Frontal cortex (tissue), 4 donors: ENCODE measurements around the gene IMMP2L. TPM values are rescaled to one million over a fixed set of nuclear protein-coding genes. Genes with fewer than 3 reads are reported as not detected.

ENCODE experiments used
- DNase-seq, 2 donors: peaks; one replicate each; pipeline ENCODE4 v3.0.0; 2012; ENCODE audit warnings: low spot score in 2 of 2
- FAIRE-seq: peaks from 2 replicates; lab custom pipeline; 2012; peaks lifted over from hg19 to GRCh38; lab: Jason Lieb, UNC
- total RNA-seq: library from RNA; depleted of rRNA; stranded (reverse); fragments of >200 nt; gene quantifications from one replicate; pipeline ENCODE4 v1.2.3, GENCODE V29; 2014
- donor health status: control.
- donor health status: control.
- donor health status: control.

The IMMP2L gene
- total RNA-seq, 1 donor from 2014 or later = 9.8 TPM

- no peak for FAIRE-seq
- no peak for DNase-seq
Measured at GRCh38 chr7:110831419-110831818, 730.9 kb downstream of the IMMP2L start.

DNA sequence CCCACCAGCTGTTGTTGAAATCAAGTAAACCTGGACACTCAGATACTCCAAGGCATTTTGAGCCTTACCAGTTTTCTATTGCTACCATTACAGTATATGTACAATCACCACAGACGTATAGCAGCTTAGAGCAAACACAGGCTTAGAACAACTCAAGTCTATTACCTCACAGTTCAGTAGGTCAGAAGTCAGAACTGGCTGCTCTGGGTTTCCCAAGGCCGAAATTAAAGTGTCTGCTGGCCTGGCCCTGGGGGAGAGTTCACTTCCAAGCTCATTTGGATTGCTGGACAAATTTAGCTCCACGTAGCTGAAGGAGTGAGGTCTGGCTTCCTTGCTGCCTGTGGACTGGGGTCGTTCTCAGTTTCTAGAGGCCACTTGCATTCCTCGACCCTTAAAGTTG, 731.5 kb downstream of the IMMP2L start:
- no peak for FAIRE-seq
- DNase-seq = no peak

- DNase-seq = no peak
Measured at GRCh38 chr7:110827936-110828335, 734.4 kb downstream of the IMMP2L start.

DNA sequence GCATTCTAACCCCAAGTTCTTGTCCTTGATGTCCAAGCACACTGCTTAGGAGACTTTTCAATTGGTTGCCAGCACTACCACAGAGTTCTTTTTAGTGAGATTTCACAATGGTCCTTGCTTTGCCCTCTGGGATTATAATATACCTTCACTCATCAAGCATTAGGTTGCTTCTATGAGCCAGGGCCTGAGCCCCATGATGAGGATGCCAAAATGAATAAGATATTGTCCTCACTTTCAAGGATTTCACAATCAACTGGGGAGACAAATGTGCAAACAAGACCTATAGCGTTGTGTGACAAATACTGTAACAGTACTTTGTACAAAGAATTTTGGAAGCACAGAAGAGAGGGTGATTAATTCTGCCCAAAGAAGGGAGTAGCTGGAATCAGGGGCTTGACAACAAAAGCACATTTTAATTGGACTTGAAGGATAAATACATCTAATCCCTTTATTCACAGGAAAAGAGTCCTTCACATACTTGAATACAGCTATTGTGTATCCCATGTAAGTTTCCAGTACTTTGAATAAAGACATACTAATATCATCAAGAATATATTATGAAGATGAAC, 734.9 kb downstream of the IMMP2L start:
- DNase-seq (no peak), FAIRE-seq (no peak)

More at GRCh38 chr7:110827936-110828335, 734.4 kb downstream of the IMMP2L start:
- FAIRE-seq = no peak

DNA sequence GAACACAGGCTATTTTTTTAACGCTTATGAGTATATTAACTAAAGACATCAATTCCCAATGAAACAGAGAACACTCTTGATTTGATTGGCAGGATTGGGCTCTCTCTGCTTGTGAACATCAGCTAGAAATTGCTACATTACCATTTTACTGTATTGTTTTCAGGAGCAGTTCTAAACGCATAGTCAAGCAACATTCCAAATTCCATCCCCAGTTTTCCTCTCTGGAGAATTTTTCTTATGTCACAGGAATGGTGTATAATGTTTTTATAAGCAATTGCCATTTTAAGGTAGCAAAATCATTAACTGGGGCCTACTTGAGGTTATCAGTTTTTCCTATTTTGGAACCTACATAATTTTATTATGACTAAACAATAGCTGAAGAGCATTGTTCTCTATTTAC, 748.3 kb downstream of the IMMP2L start:
- FAIRE-seq (no peak), DNase-seq (no peak)

DNA sequence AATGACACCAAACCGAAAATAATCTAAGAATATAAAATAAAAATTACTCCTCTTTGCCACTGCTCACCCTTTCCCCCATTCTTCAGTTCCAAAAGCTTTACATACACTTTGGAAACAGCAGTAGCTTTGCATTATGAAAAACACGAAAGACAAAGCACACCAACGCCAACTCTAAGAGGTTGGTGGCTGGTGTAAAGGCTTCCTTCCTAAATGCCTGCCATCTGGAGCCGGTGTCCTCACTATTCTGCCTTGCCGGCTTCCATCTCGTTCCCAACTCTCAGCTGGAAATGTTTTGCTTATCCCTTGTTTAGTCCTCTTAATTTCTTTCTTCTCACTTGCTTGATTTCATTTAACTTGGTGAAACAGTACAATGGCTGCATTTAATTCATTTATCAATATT, 752.5 kb downstream of the IMMP2L start:
- DNase-seq (no peak), FAIRE-seq (no peak)

DNA sequence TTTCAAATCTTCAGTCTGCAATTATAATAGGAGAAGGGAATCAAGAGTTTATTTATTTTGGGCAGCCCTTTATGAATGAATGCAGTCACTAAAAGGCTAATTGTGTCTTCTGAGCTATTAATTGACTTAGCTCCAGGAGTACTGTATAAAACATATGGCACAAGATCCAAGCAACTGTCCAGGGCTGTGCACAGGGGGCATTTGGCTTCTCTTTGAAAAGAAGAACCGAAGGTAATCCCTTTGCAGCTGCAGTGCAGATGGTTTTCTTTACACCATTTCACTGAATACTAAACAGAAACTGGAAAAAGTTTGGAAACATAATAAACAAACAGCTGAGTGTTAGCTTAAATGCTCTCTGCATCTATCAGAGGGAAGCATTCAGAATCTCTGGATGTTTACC, 753.9 kb downstream of the IMMP2L start:
- FAIRE-seq (no peak), DNase-seq (no peak)

GRCh38 chr7:110804501-110804900, 757.8 kb downstream of the IMMP2L start:
- DNase-seq (no peak), FAIRE-seq (no peak)

GRCh38 chr7:110803602-110804143, 758.6 kb downstream of the IMMP2L start:
- DNase-seq (no peak), FAIRE-seq (no peak)

GRCh38 chr7:110801502-110801901, 760.8 kb downstream of the IMMP2L start:
- FAIRE-seq = no peak
- DNase-seq = no peak

DNA sequence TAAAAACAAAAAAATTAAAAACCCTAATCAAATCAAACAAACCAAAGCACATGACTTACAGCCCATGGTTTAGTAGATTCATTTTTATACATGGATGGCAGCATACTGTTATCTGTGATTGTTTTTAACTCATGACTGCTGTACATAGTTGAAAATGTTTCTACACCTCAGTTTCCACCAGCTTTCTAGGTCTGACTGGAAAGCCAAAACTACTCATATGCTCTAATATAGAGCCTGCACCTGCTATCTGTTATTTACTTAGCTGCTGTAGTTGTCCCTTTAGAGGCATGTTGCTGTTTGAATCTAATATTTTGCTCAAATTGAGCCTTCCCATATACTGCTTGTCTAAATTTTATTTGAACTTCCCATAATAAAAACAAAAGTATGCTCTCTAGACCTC, 761.3 kb downstream of the IMMP2L start:
- FAIRE-seq = no peak
- DNase-seq = no peak

GRCh38 chr7:110797656-110798055, 764.6 kb downstream of the IMMP2L start:
- no peak for FAIRE-seq
- DNase-seq = no peak

DNA sequence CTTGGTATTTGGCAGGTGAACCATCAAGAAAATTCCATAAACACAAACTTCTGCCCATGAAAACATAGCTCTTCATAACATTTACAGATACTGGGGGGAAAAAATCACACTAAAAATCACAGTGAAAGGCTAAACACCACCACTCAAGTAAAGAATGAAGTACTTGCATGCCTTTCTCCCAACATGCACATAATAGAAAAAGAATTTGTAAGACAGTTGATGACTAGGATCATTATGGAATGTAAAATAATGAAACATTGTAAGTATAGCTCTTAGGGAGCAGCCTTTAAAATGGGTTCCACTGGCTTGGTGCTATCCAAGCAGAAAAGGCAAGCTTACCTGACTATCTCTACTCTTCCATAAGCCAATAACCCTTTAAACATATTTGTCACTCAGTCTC, 771.3 kb downstream of the IMMP2L start:
- DNase-seq = no peak

GRCh38 chr7:110786328-110786965, 775.8 kb downstream of the IMMP2L start:
- no peak for FAIRE-seq
- no peak for DNase-seq

More for the DNA sequence above, 771.3 kb downstream of the IMMP2L start:
- no peak for FAIRE-seq

DNA sequence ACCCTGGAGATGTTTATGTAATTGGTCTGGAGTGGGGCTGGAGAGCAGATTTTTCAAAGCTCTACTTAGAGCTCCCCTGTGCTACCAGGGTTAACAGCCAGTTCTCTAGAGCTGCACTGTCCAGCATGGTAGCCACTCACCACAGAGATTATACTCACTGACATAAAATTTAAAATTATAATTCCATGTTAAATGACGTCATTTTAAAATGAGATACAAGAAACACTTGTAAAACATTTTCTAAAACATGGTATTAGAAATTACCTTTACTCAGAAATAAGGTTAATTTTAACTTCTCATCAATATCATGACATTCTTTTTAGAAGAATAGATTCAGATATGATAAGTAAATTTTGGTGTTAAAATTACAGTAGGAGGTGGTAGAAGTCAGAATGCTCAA, 777.5 kb downstream of the IMMP2L start:
- FAIRE-seq = peak; percentile 58
- DNase-seq = no peak

DNA sequence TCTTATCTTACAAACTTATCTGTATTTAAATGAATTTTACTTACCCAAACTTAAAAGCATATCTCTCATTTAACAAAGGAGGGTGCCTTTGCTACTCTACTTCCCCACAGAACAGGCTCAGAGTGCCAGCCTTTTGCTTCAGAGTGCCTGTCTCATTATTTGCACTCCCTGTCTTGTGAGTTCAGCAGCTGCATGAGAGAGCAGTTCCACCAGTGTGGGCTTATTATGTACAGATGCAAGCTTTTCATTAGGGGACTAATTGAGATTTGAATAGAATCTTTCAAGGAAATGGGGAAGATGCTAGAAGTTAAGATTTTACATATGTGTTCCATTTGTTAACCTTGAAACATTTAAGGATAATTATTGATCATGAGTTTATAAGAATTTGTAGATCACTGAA, 781.6 kb downstream of the IMMP2L start:
- DNase-seq (no peak), FAIRE-seq (no peak)

DNA sequence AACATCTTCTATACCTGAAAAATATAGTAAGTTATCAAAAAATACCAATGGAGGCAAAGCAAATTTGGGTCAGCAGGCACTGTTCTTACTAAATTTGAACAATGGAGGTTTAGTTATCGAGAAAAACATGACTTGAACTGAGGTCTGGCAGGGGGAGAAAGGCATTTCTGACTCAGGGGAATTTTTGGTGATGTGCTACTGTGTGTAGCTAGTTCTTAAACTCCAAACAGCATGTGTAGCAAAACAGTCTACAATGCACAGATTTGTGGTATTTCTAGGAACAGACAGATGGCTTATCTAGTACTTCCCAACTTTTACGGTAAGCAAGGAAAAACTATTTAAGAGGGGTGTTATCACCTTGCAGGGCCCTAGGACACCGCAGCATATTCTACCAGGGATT, 783.0 kb downstream of the IMMP2L start:
- DNase-seq = no peak
- no peak for FAIRE-seq

- FAIRE-seq (no peak), DNase-seq (no peak)
Measured at GRCh38 chr7:110775046-110775445, 787.2 kb downstream of the IMMP2L start.

DNA sequence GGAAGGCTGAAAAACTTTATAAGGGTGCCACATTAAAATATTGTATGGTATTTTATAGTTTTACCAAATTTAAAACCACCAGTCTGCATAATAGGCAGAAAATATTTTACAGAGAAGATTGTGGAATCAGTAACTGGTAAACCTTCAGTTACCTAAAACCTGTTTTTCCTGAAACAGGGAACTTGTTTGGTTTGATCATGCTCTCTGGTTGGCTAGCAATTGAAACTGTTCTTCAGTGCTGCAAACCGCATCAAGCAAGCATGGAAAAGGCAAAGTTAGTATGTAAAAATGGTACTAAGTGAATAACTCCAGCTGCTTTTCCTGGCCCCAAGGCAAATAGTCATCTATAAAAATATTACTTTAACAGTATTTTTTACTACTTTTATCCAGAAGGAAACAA, 788.2 kb downstream of the IMMP2L start:
- no peak for DNase-seq
- FAIRE-seq = no peak

GRCh38 chr7:110772615-110773014, 789.7 kb downstream of the IMMP2L start:
- FAIRE-seq = no peak
- no peak for DNase-seq

DNA sequence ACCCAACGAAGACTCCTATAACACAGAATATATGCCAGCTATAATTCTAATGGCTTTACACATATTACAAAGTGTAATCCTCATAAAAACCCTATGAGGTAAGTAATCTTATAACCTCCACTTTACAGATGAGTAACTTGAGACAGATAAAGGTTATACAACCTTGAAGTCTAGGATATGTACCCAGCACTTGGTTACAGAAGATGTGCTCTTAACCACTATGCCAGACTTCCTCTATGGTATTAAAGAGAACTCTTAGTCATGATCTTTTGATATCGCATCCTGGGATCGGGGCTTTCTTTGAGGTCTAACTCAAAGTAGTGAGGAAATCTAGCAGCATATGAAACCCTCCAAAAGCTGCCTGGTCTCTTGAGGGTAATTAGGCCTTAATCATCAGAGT, 790.6 kb downstream of the IMMP2L start:
- no peak for FAIRE-seq

More for the DNA sequence above, 790.6 kb downstream of the IMMP2L start:
- no peak for DNase-seq
